Liver (tissue), 3 donors: Measurements from ENCODE around the gene RPS6KA2.

ENCODE experiments used
- CTCF ChIP-seq: fragments of 150-350 bp; IDR thresholded peaks from 2 replicates; pipeline ENCODE4 v1.5.1; 2017; ENCODE audit warnings: improper control_type of control experiment, low read depth, low read length; ENCODE audit not compliant: missing input control
- EGR1 ChIP-seq, 2 donors: IDR thresholded peaks; 2 replicates each; pipeline ENCODE4 v1.6.1; 2016 to 2018; ENCODE audit warnings: antibody characterized with exemption in 2 of 2, low read depth in 2 of 2
- HNF4G ChIP-seq: IDR thresholded peaks from 2 replicates; pipeline ENCODE4 v1.6.1; 2016; ENCODE audit warnings: antibody characterized with exemption
- REST ChIP-seq: IDR thresholded peaks from 2 replicates; pipeline ENCODE4 v1.6.1; 2016; ENCODE audit warnings: antibody characterized with exemption, mild to moderate bottlenecking
- RXRA ChIP-seq, 2 donors: IDR thresholded peaks; 2 replicates each; pipeline ENCODE4 v1.6.1; 2017 to 2018; ENCODE audit warnings: antibody characterized with exemption in 2 of 2, mild to moderate bottlenecking in 1 of 2
- SP1 ChIP-seq: IDR thresholded peaks from 2 replicates; pipeline ENCODE4 v1.6.1; 2018; ENCODE audit warnings: antibody characterized with exemption, mild to moderate bottlenecking
- TAF1 ChIP-seq: conservative IDR thresholded peaks from 2 replicates; pipeline ENCODE4 v1.6.1; 2016; ENCODE audit warnings: antibody characterized with exemption, mild to moderate bottlenecking
- YY1 ChIP-seq: IDR thresholded peaks from 2 replicates; pipeline ENCODE4 v1.6.1; 2016; ENCODE audit warnings: antibody characterized with exemption, mild to moderate bottlenecking
- donor health status: healthy.
- donor health status: healthy.

- no peak for TF ChIP-seq TAF1
- no peak for TF ChIP-seq HNF4G
- TF ChIP-seq CTCF, result no peak
- no peak for TF ChIP-seq YY1
- TF ChIP-seq RXRA (IDR thresholded peaks at IDR 0.05), result no peak
- TF ChIP-seq EGR1 (IDR thresholded peaks at IDR 0.05; ENCODE audit: low read depth in 2 of 2), result no peak
- no peak for TF ChIP-seq REST
- no peak for TF ChIP-seq SP1
These were observed 156.8 kb downstream of the RPS6KA2 start for GRCh38 chr6:166470029-166470862.
